Measurements from ENCODE around the gene ADH4. TPM values are rescaled to one million over a fixed set of nuclear protein-coding genes. Genes with fewer than 3 reads are reported as not detected.
"Not testable (repeated sequence)": the region's sequence is repeated elsewhere in the genome, so short reads cannot be mapped to it uniquely, and the experiment has no call there.

The ADH4 gene
- total and polyA plus RNA-seq, 5 experiments from 2014 or later, result not detected

DNA sequence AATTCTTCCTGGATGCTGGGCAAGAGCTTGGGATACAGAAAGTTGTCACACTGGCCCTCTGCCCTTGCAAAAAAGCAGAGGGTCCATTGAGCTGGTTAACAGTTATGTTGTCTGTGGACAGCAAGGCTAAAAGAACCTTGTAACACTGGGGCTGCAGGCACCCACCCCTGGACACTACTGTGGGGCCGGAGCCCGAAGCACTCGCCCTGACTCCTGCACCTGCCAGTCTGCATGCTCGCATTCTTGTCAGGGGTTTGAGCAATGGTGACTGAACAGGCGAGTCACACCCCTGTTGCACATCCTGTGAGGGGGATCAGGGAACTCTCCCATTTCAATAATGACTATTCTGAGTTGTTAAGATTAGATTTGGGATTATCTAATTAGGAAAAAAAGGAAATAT lies 23.6 kb downstream of the ADH4 start:
- no peak overlapping the region for H3K27ac Mint-ChIP-seq
- no peaks in the 10 kb centered on the region for H3K9me3 Mint-ChIP-seq
- POLR2A ChIA-PET, result no interaction called here
- DNase-seq (no peak), ATAC-seq (no peak)
- H3K27me3 Mint-ChIP-seq, result peaks cover 0 to 1% (median 0%) of the 10 kb centered on the region in 5 donors
- no peaks in the 10 kb centered on the region for H3K4me1 Mint-ChIP-seq
- peaks cover 0 to 1% (median 0%) of the 10 kb centered on the region in 3 donors for H3K36me3 Mint-ChIP-seq
- no peak overlapping the region for H3K4me3 Mint-ChIP-seq

DNA sequence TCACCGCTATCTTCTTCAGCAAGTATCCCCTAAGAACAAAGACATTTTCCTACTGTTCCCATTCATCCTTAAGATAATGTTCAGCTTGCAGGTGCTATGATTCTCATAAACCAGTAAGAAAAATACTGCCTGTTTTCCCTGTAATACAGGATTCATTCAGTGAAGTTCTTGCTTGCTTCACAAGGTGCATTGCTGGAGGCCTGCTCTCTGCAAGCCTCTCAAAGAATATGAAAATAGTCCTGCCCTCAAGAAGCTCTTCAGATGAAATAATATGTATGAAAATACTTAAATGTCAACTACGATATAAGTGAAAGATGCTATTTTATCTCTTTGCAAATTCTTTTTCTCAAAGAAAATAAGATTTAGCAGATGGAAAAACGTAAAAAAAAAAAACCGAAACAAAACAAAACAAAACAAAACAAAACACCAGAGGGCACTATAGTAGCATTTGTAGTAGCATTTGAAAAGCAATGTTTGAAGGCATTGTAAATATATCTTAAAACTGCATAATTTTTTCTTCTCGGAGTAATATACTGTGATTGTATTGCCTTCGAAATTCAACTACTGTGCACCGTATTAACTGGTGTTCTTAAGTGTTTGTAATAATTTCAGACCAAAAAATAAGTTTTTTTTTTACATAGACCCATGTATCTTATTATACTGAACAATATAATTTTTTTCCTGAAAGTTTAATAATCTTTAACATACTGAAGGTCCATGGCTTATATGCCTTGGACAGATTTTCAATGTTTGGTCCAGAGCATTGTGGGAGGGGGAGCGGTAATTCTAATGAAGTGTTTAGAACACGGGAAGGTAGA lies 26.0 kb downstream of the ADH4 start:
- Mint-ChIP-seq H3K4me1 (no peaks in the 10 kb centered on the region), H3K27ac (peak overlapping the region in 3 of 10 donors; percentile 4 to 72 (median 22)), H3K36me3 (peaks cover 0 to 1% (median 0%) of the 10 kb centered on the region in 3 donors), H3K4me3 (no peak overlapping the region), H3K9me3 (no peaks in the 10 kb centered on the region), H3K27me3 (peaks cover 0 to 2% (median 0%) of the 10 kb centered on the region in 5 donors)
- ATAC-seq (no peak), DNase-seq (peak in 1 of 10 donors; percentile 5)
- POLR2A ChIA-PET, result no interaction called here

DNA sequence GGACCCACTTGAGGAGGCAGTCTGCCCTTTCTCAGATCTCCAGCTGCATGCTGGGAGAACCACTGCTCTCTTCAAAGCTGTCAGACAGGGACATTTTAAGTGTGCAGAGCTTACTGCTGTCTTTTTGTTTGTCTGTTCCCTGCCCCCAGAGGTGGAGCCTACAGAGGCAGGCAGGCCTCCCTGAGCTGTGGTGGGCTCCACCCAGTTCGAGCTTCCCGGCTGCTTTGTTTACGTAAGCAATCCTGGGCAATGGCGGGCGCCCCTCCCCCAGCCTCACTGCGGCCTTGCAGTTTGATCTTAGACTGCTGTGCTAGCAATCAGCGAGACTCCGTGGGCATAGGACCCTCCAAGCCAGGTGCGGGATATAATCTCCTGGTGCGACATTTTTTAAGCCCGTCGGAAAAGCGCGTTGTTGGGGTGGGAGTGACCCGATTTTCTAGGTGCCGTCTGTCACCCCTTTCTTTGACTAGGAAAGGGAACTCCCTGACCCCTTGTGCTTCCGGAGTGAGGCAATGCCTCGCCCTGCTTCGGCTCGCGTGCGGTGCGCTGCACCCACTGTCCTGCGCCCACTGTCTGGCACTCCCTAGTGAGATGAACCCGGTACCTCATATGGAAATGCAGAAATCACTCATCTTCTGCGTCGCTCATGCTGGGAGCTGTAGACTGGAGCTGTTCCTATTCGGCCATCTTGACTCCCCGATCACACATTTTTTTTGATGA lies 26.8 kb downstream of the ADH4 start:
- H3K36me3 Mint-ChIP-seq, H3K27me3 Mint-ChIP-seq, H3K4me3 Mint-ChIP-seq, POLR2A ChIA-PET, H3K9me3 Mint-ChIP-seq, DNase-seq, H3K4me1 Mint-ChIP-seq, ATAC-seq: not testable (repeated sequence)
- H3K27ac Mint-ChIP-seq, result peak overlapping the region in 3 of 10 donors; percentile 4 to 72 (median 22)

DNA sequence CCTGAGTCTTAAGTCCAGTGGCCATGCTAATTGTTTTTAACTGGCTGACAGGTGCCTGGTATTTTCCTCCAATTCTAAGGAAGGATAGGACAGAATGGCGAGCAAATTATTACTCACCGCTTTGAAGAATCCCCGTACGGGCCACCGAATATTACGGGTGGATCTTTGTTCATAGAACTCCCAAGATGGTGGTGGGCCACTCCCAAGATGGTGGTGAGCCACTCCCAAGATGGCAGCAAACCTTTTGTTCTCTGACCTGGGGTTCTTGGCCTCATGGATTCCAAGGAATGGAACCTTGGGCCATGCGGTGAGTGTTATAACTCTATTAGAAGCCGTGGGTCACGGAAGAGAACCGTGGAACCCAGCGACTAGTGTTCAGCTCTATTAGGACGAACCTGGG lies 34.8 kb downstream of the ADH4 start:
- H3K27ac Mint-ChIP-seq, POLR2A ChIA-PET, H3K36me3 Mint-ChIP-seq, H3K4me3 Mint-ChIP-seq, ATAC-seq, DNase-seq, H3K4me1 Mint-ChIP-seq, H3K27me3 Mint-ChIP-seq: not testable (repeated sequence)
- peaks cover 0 to 12% (median 0%) of the 10 kb centered on the region in 9 donors for H3K9me3 Mint-ChIP-seq

DNA sequence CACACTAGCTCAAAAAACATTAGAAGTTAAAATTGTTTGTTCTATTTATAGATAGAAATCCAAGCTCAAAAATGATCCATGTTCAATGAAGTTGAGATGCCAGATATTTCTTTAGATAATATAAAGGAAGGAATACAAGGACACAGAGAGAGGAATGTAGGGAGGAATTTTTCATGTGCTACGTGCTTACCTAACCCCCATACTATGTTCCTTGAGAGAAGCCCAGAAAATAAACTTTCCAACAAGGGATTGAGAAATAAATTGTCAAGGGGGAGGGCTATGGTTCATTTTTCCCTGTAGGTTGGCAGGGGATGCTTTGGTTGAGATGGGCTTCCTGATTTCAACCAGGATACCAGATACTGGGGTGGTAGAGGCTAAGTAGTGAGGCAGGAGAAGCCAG lies 39.9 kb downstream of the ADH4 start:
- ATAC-seq, result no peak
- DNase-seq, result no peak
- Mint-ChIP-seq H3K27me3 (no peaks in the 10 kb centered on the region), H3K36me3 (peaks cover 4 to 13% (median 4%) of the 10 kb centered on the region in 3 donors), H3K9me3 (peaks cover 0 to 5% (median 0%) of the 10 kb centered on the region in 9 donors), H3K4me1 (peaks cover 0 to 6% (median 1%) of the 10 kb centered on the region in 4 donors), H3K27ac (no peak overlapping the region), H3K4me3 (no peak overlapping the region)
- POLR2A ChIA-PET, result no interaction called here

DNA sequence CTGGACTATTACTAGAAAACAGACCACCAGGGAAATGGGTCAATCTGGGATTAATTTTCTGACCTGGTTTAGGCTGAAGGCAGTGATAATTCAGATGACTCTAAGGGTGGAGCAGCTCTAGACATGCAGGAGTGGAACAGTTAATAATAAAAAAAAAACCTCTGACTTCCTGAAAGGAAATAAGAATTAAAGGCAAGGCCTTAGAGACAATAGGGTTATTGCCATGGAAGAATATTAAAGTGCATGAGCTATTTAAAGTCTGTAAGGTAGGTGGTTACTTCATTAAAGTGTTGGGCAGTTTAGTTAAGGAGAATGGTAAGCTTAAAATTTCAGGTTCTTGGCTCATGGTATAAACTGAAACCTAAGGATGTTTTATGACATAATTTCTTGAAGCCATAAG lies 40.9 kb downstream of the ADH4 start:
- H3K27ac Mint-ChIP-seq, result no peak overlapping the region
- no peaks in the 10 kb centered on the region for H3K27me3 Mint-ChIP-seq
- H3K4me3 Mint-ChIP-seq, result no peak overlapping the region
- peaks cover 0 to 6% (median 1%) of the 10 kb centered on the region in 4 donors for H3K4me1 Mint-ChIP-seq
- DNase-seq, result no peak
- POLR2A ChIA-PET, result no interaction called here
- H3K36me3 Mint-ChIP-seq, result peaks cover 4 to 12% (median 10%) of the 10 kb centered on the region in 3 donors
- ATAC-seq, result no peak
- peaks cover 0 to 6% (median 0%) of the 10 kb centered on the region in 9 donors for H3K9me3 Mint-ChIP-seq

- Mint-ChIP-seq H3K4me1 (peaks cover 0 to 6% (median 1%) of the 10 kb centered on the region in 4 donors), H3K9me3 (peaks cover 0 to 6% (median 0%) of the 10 kb centered on the region in 9 donors), H3K36me3 (peaks cover 4 to 12% (median 10%) of the 10 kb centered on the region in 3 donors), H3K27me3 (no peaks in the 10 kb centered on the region), H3K4me3 (no peak overlapping the region), H3K27ac (no peak overlapping the region)
- no peak for ATAC-seq
- POLR2A ChIA-PET, result no interaction called here
- DNase-seq, result no peak
Observed at GRCh38 chr4:99102634-99103033, 41.5 kb downstream of the ADH4 start.

- H3K27ac Mint-ChIP-seq, result no peak overlapping the region
- ATAC-seq, result no peak
- peaks cover 0 to 18% (median 0%) of the 10 kb centered on the region in 9 donors for H3K9me3 Mint-ChIP-seq
- peaks cover 4 to 17% (median 10%) of the 10 kb centered on the region in 3 donors for H3K36me3 Mint-ChIP-seq
- no peak overlapping the region for H3K4me3 Mint-ChIP-seq
- no peak for DNase-seq
- POLR2A ChIA-PET, result no interaction called here
- peaks cover 0 to 2% (median 0%) of the 10 kb centered on the region in 5 donors for H3K27me3 Mint-ChIP-seq
- peaks cover 0 to 6% (median 1%) of the 10 kb centered on the region in 4 donors for H3K4me1 Mint-ChIP-seq
Observed at GRCh38 chr4:99100876-99101275, 43.2 kb downstream of the ADH4 start.

GRCh38 chr4:99099814-99100213 lies 44.3 kb downstream of the ADH4 start:
- H3K27ac Mint-ChIP-seq, POLR2A ChIA-PET, ATAC-seq, DNase-seq, H3K4me1 Mint-ChIP-seq, H3K27me3 Mint-ChIP-seq, H3K4me3 Mint-ChIP-seq: not testable (repeated sequence)
- Mint-ChIP-seq H3K9me3 (peaks cover 0 to 18% (median 0%) of the 10 kb centered on the region in 9 donors), H3K36me3 (peaks cover 4 to 17% (median 10%) of the 10 kb centered on the region in 3 donors)

DNA sequence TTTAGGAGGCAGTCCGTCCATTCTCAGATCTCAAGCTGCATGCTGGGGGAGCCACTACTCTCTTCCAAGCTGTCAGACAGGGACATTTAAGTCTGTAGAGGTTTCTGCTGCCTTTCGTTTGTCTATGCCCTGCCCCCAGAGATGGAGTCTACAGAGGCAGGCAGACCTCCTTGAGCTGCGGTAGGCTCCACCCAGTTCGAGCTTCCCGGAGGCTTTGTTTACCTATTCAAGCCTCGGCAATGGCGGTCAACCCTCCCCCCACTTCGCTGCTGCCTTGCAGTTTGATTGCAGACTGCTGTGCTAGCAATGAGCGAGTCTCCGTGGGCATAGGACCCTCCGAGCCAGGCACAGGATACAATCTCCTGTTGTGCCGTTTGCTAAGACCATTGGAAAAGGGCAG lies 44.8 kb downstream of the ADH4 start:
- ATAC-seq, result no peak
- Mint-ChIP-seq H3K36me3 (peaks cover 4 to 17% (median 10%) of the 10 kb centered on the region in 3 donors), H3K27me3 (peaks cover 0 to 2% (median 0%) of the 10 kb centered on the region in 5 donors), H3K4me1 (peaks cover 0 to 6% (median 1%) of the 10 kb centered on the region in 4 donors), H3K9me3 (peaks cover 0 to 18% (median 0%) of the 10 kb centered on the region in 9 donors), H3K4me3 (no peak overlapping the region), H3K27ac (no peak overlapping the region)
- DNase-seq, result no peak
- POLR2A ChIA-PET, result no interaction called here

DNA sequence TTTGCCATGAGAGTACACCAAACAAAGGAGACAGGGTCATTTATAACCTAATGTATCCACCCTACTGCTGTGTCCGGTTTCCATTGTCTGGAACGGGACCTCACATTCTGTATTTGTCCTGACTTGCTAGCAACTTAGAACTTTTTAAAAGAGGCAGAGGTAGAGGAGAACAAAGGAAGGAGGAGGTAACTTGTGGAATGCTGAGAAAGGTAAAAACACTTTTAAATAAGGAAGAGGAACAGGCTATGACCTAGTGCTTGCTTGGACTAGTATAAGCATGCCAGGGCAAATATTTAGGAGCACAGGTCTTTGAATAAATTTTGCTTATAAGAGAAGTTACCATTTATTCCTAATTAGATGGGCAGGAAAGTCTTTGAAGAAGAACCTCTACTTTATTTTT lies 52.3 kb downstream of the ADH4 start:
- H3K27ac Mint-ChIP-seq, ATAC-seq, H3K27me3 Mint-ChIP-seq, H3K4me3 Mint-ChIP-seq, DNase-seq, POLR2A ChIA-PET: not testable (repeated sequence)
- H3K4me1 Mint-ChIP-seq, result peaks cover 16 to 45% (median 35%) of the 10 kb centered on the region in 4 donors
- peaks cover 0 to 29% (median 13%) of the 10 kb centered on the region in 3 donors for H3K36me3 Mint-ChIP-seq
- peaks cover 0 to 35% (median 3%) of the 10 kb centered on the region in 9 donors for H3K9me3 Mint-ChIP-seq

DNA sequence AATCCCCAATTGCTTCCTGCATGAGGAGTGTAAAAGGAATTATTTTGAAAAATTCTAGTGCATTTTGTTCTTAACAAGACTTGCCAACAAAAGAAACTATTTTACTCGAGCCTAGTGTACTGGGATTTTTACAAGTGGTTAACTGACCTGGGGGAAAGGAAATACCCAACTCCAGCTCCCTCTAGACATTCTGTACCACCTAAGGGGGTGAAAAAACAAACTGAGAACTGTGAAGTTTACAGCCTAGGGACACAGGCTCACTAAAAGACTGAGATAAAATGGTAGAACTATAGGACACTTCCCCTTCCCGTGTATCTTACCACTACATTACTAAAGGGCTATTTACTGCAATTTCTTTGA lies 52.9 kb downstream of the ADH4 start:
- Mint-ChIP-seq H3K27ac (peak overlapping the region in 2 of 10 donors; percentile 25 to 65), H3K9me3 (peaks cover 0 to 29% (median 3%) of the 10 kb centered on the region in 9 donors), H3K36me3 (peaks cover 4 to 29% (median 9%) of the 10 kb centered on the region in 3 donors), H3K4me3 (peak overlapping the region in 1 of 10 donors; percentile 18), H3K27me3 (no peaks in the 10 kb centered on the region), H3K4me1 (peaks cover 18 to 51% (median 41%) of the 10 kb centered on the region in 4 donors)
- POLR2A ChIA-PET, result no interaction called here
- ATAC-seq (no peak), DNase-seq (no peak)

Data from naive thymus-derived CD8-positive, alpha-beta T cell (primary cell).